Activated CD8-positive, alpha-beta T cell treated with anti-CD3 and anti-CD28 coated beads for 36 hours (primary cell): ENCODE measurements around the gene CMTM4. TPM values are rescaled to one million over a fixed set of nuclear protein-coding genes. Genes with fewer than 3 reads are reported as not detected.
"Not testable (repeated sequence)": the region's sequence is repeated elsewhere in the genome, so short reads cannot be mapped to it uniquely, and the experiment has no call there.

Experiments
- ATAC-seq: fragments of 200-7000 bp; cut with Tn5 transposase; one replicate; pipeline ENCODE4 v1.10.0; 2021; ENCODE audit warnings: mild to moderate bottlenecking, moderate library complexity
- CTCF ChIA-PET: fragments of 350-600 bp; sonication (Branson Sonifier 250); formaldehyde crosslinking; loops from one replicate; lab custom pipeline; 2021; ENCODE audit warnings: antibody characterized with exemption; lab: Charles Lee
- POLR2A ChIA-PET: fragments of 350-600 bp; sonication (Branson Sonifier 250); formaldehyde crosslinking; loops from one replicate; lab custom pipeline; 2021; ENCODE audit warnings: antibody characterized with exemption; lab: Charles Lee
- DNase-seq: peaks from one replicate; pipeline ENCODE4 v3.0.0-alpha.2; 2020
- H3K27ac Mint-ChIP-seq: one replicate; pipeline ENCODE4 v1.8.0; 2021; ENCODE audit warnings: mild to moderate bottlenecking, mixed read lengths
- H3K27me3 Mint-ChIP-seq: one replicate; pipeline ENCODE4 v1.8.0; 2021; ENCODE audit warnings: mixed read lengths
- H3K36me3 Mint-ChIP-seq: one replicate; pipeline ENCODE4 v1.8.0; 2021; ENCODE audit warnings: low read depth, mixed read lengths
- H3K4me1 Mint-ChIP-seq: one replicate; pipeline ENCODE4 v1.8.0; 2021; ENCODE audit warnings: low read depth, mixed read lengths
- H3K4me3 Mint-ChIP-seq: one replicate; pipeline ENCODE4 v1.8.0; 2021; ENCODE audit warnings: mild to moderate bottlenecking, moderate library complexity, mixed read lengths
- H3K9me3 Mint-ChIP-seq: one replicate; pipeline ENCODE4 v1.8.0; 2021; ENCODE audit warnings: mixed read lengths
- CTCF ChIP-seq: fragments of 200-600 bp; IDR thresholded peaks from one replicate; pipeline ENCODE4 v1.8.0; 2022; ENCODE audit warnings: antibody characterized with exemption, mild to moderate bottlenecking
- intact Hi-C: fragments of 100-400 bp; cut with micrococcal nuclease; formaldehyde crosslinking; loops from one replicate; pipeline ENCODE4 v1.10.0; 2022
- total RNA-seq, 2 experiments: library from RNA; stranded (reverse); gene quantifications; one replicate each; pipeline ENCODE4 v1.2.3, GENCODE V29; 2021

Gene CMTM4
- total RNA-seq, 2 experiments from 2014 or later: 3.2 to 3.5 TPM

- H3K27ac Mint-ChIP-seq: no peak overlapping the region
- H3K9me3 Mint-ChIP-seq: no peaks in the 10 kb centered on the region
- peaks cover 2% of the 10 kb centered on the region for H3K27me3 Mint-ChIP-seq
- ChIA-PET CTCF (no interaction called here), POLR2A (interaction anchor here (0.9 kb wide), 1 partner anchor 14 kb away, joined by 3 read pairs; no protein-coding TSS in a partner anchor)
- intact Hi-C loops: no loop called here
- DNase-seq (no peak), ATAC-seq (no peak)
- no peaks in the 10 kb centered on the region for H3K36me3 Mint-ChIP-seq
- H3K4me1 Mint-ChIP-seq: peaks cover 3% of the 10 kb centered on the region
- no peak overlapping the region for H3K4me3 Mint-ChIP-seq
- no peak for TF ChIP-seq CTCF
Measured at GRCh38 chr16:66690106-66690847, 6.3 kb downstream of the CMTM4 start.

GRCh38 chr16:66689282-66689681, 7.3 kb downstream of the CMTM4 start:
- Mint-ChIP-seq H3K27ac (no peak overlapping the region), H3K4me1 (no peaks in the 10 kb centered on the region), H3K9me3 (no peaks in the 10 kb centered on the region), H3K27me3 (no peaks in the 10 kb centered on the region), H3K36me3 (no peaks in the 10 kb centered on the region), H3K4me3 (no peak overlapping the region)
- DNase-seq (no peak), ATAC-seq (no peak)
- ChIA-PET CTCF (no interaction called here), POLR2A (no interaction called here)
- no peak for TF ChIP-seq CTCF
- intact Hi-C loops: no loop called here

- DNase-seq: no peak
- no peak for ATAC-seq
- Mint-ChIP-seq H3K27me3 (no peaks in the 10 kb centered on the region), H3K4me3 (no peak overlapping the region), H3K27ac (no peak overlapping the region), H3K36me3 (no peaks in the 10 kb centered on the region), H3K9me3 (no peaks in the 10 kb centered on the region), H3K4me1 (no peaks in the 10 kb centered on the region)
- POLR2A ChIA-PET: no interaction called here
- CTCF ChIA-PET: interaction anchor here (1.3 kb wide), 1 partner anchor 80 kb away, joined by 3 read pairs; no protein-coding TSS in a partner anchor
- TF ChIP-seq CTCF: no peak
- intact Hi-C loops: no loop called here
Measured at GRCh38 chr16:66687906-66688625, 8.5 kb downstream of the CMTM4 start.

GRCh38 chr16:66685501-66686115, 10.9 kb downstream of the CMTM4 start:
- H3K4me3 Mint-ChIP-seq, H3K27ac Mint-ChIP-seq, POLR2A ChIA-PET, H3K9me3 Mint-ChIP-seq, intact Hi-C loops, DNase-seq, ATAC-seq, H3K36me3 Mint-ChIP-seq, H3K27me3 Mint-ChIP-seq, H3K4me1 Mint-ChIP-seq: not testable (repeated sequence)
- CTCF ChIA-PET: interaction anchor here (2.4 kb wide), 1 partner anchor 35 kb away, joined by 8 read pairs; no protein-coding TSS in a partner anchor

GRCh38 chr16:66682271-66682670, 14.3 kb downstream of the CMTM4 start:
- H3K4me1 Mint-ChIP-seq: no peaks in the 10 kb centered on the region
- no peaks in the 10 kb centered on the region for H3K9me3 Mint-ChIP-seq
- H3K27me3 Mint-ChIP-seq: no peaks in the 10 kb centered on the region
- H3K36me3 Mint-ChIP-seq: no peaks in the 10 kb centered on the region
- intact Hi-C loops: no loop called here
- ATAC-seq (no peak), DNase-seq (no peak)
- POLR2A ChIA-PET: no interaction called here
- H3K4me3 Mint-ChIP-seq: no peak overlapping the region
- no peak for TF ChIP-seq CTCF
- no peak overlapping the region for H3K27ac Mint-ChIP-seq
- CTCF ChIA-PET: interaction anchor here (1.7 kb wide), 1 partner anchor 19 kb away, joined by 3 read pairs; no protein-coding TSS in a partner anchor
